Trophoblast cell (in vitro differentiated cells and primary cell): ENCODE data around the gene LYVE1.

ENCODE experiments used
- DNase-seq, 2 donors: peaks; one replicate each; pipeline ENCODE4 v3.0.0-alpha.2; 2016
- H2AFZ ChIP-seq: 2 replicates; pipeline ENCODE4 v1.6.1; 2013; ENCODE audit warnings: low read length, moderate library complexity, mild to moderate bottlenecking; ENCODE audit not compliant: insufficient read depth, poor library complexity
- H2AK5ac ChIP-seq: 2 replicates; pipeline ENCODE4 v1.6.1; 2013; ENCODE audit warnings: mild to moderate bottlenecking, low read length
- H2BK120ac ChIP-seq: 2 replicates; pipeline ENCODE4 v1.6.1; 2013; ENCODE audit warnings: low read length, mild to moderate bottlenecking, moderate library complexity; ENCODE audit not compliant: insufficient read depth, poor library complexity
- H2BK12ac ChIP-seq: 2 replicates; pipeline ENCODE4 v1.6.1; 2013; ENCODE audit warnings: mild to moderate bottlenecking, low read length, moderate library complexity
- H2BK5ac ChIP-seq: 2 replicates; pipeline ENCODE4 v1.6.1; 2013; ENCODE audit warnings: low read length, low read depth, moderate library complexity, mild to moderate bottlenecking; ENCODE audit not compliant: poor library complexity
- H3K14ac ChIP-seq: 2 replicates; pipeline ENCODE4 v1.6.1; 2013; ENCODE audit warnings: mild to moderate bottlenecking, low read length
- H3K18ac ChIP-seq: 2 replicates; pipeline ENCODE4 v1.6.1; 2013; ENCODE audit warnings: mild to moderate bottlenecking, low read length
- H3K23ac ChIP-seq: 2 replicates; pipeline ENCODE4 v1.6.1; 2013; ENCODE audit warnings: low read length
- H3K27ac ChIP-seq: 2 replicates; pipeline ENCODE4 v1.5.1; 2013; ENCODE audit warnings: low read depth, mild to moderate bottlenecking, inconsistent platforms, low read length, moderate library complexity
- H3K27me3 ChIP-seq: 2 replicates; pipeline ENCODE4 v1.6.1; 2013; ENCODE audit warnings: inconsistent platforms, mild to moderate bottlenecking, low read length, moderate library complexity; ENCODE audit not compliant: insufficient read depth
- H3K36me3 ChIP-seq, 2 experiments: 1 replicate in 1 of 2; 2 replicates in 1 of 2; pipeline ENCODE4 v1.6.1; 2013; ENCODE audit warnings: low read length in 2 of 2, mild to moderate bottlenecking in 2 of 2, moderate library complexity in 1 of 2; ENCODE audit not compliant: insufficient read depth in 2 of 2, control insufficient read depth in 1 of 2
- H3K4ac ChIP-seq: 2 replicates; pipeline ENCODE4 v1.6.1; 2013; ENCODE audit warnings: low read depth, mild to moderate bottlenecking, low read length, moderate library complexity
- H3K4me1 ChIP-seq, 2 experiments: 1 replicate in 1 of 2; 2 replicates in 1 of 2; pipeline ENCODE4 v1.6.1; 2013; ENCODE audit warnings: low read length in 2 of 2, mild to moderate bottlenecking in 2 of 2, moderate library complexity in 1 of 2; ENCODE audit not compliant: insufficient read depth in 2 of 2, control insufficient read depth in 1 of 2
- H3K4me2 ChIP-seq: 2 replicates; pipeline ENCODE4 v1.6.1; 2013; ENCODE audit warnings: inconsistent platforms, mild to moderate bottlenecking, low read length, moderate library complexity
- H3K4me3 ChIP-seq: 2 replicates; pipeline ENCODE4 v1.5.1; 2013; ENCODE audit warnings: mild to moderate bottlenecking, low read depth, low read length, inconsistent platforms
- H3K79me1 ChIP-seq: one replicate; pipeline ENCODE4 v1.6.1; 2013; ENCODE audit warnings: low read length
- H3K79me2 ChIP-seq: 2 replicates; pipeline ENCODE4 v1.6.1; 2013; ENCODE audit warnings: low read length, mild to moderate bottlenecking; ENCODE audit not compliant: control insufficient read depth, insufficient read depth, poor library complexity
- H3K9ac ChIP-seq: 2 replicates; pipeline ENCODE4 v1.6.1; 2013; ENCODE audit warnings: mild to moderate bottlenecking, low read length
- H3K9me3 ChIP-seq: 2 replicates; pipeline ENCODE4 v1.6.1; 2013; ENCODE audit warnings: low read depth, mild to moderate bottlenecking, control low read depth, inconsistent platforms, low read length; ENCODE audit not compliant: insufficient read depth
- H4K12ac ChIP-seq: 2 replicates; pipeline ENCODE4 v1.6.1; 2013; ENCODE audit warnings: low read depth, mild to moderate bottlenecking, low read length, moderate library complexity
- H4K8ac ChIP-seq: 2 replicates; pipeline ENCODE4 v1.6.1; 2013; ENCODE audit warnings: low read depth, mild to moderate bottlenecking, low read length, moderate library complexity
- H4K91ac ChIP-seq: one replicate; pipeline ENCODE4 v1.6.1; 2013; ENCODE audit warnings: low read depth, mild to moderate bottlenecking, low read length, moderate library complexity
- WGBS: extraction: QIAGEN DNeasy Blood & Tissue Kit; methylation state at CpG from one replicate; pipeline ENCODE4 v1.1.7; 2013; ENCODE audit warnings: missing lambda C conversion rate; ENCODE audit not compliant: insufficient read length, insufficient coverage; ENCODE audit errors: extremely low coverage; 5-methylcytosine and 5-hydroxymethylcytosine counted together

Gene LYVE1

GRCh38 chr11:10580623-10581022 is 12.2 kb upstream of the LYVE1 start:
- Histone ChIP-seq H4K91ac (no peak overlapping the region), H2BK120ac (no peak overlapping the region), H2AFZ (no peak overlapping the region), H3K9me3 (peaks cover 3% of the 10 kb centered on the region), H3K4me3 (no peak overlapping the region), H3K4ac (no peak overlapping the region), H4K12ac (no peak overlapping the region), H3K79me1 (no peaks in the 10 kb centered on the region), H3K27ac (no peak overlapping the region), H3K4me1 (no peaks in the 10 kb centered on the region), H2AK5ac (no peak overlapping the region), H3K23ac (no peak overlapping the region), H2BK5ac (no peak overlapping the region), H3K18ac (no peak overlapping the region), H3K36me3 (no peaks in the 10 kb centered on the region), H3K4me2 (no peak overlapping the region), H3K79me2 (no peaks in the 10 kb centered on the region), H4K8ac (no peak overlapping the region), H3K14ac (no peak overlapping the region), H3K9ac (no peak overlapping the region), H3K27me3 (no peaks in the 10 kb centered on the region), H2BK12ac (no peak overlapping the region)
- WGBS = no CpG with 5 or more reads among the region's 4 CpGs
- no peak for DNase-seq

GRCh38 chr11:10579700-10580099 is 11.2 kb upstream of the LYVE1 start:
- Histone ChIP-seq H4K91ac (no peak overlapping the region), H3K14ac (no peak overlapping the region), H3K27me3 (no peaks in the 10 kb centered on the region), H2AK5ac (no peak overlapping the region), H2AFZ (no peak overlapping the region), H3K79me1 (no peaks in the 10 kb centered on the region), H3K18ac (no peak overlapping the region), H2BK120ac (no peak overlapping the region), H3K9me3 (peaks cover 3% of the 10 kb centered on the region), H3K23ac (no peak overlapping the region), H3K4me3 (no peak overlapping the region), H3K4ac (no peak overlapping the region), H2BK5ac (no peak overlapping the region), H3K4me1 (no peaks in the 10 kb centered on the region), H3K79me2 (no peaks in the 10 kb centered on the region), H3K36me3 (no peaks in the 10 kb centered on the region), H3K4me2 (no peak overlapping the region), H3K27ac (no peak overlapping the region), H4K12ac (no peak overlapping the region), H4K8ac (no peak overlapping the region), H3K9ac (no peak overlapping the region), H2BK12ac (no peak overlapping the region)
- no CpG with 5 or more reads among the region's 3 CpGs for WGBS
- no peak for DNase-seq

- no peak overlapping the region for H2BK120ac ChIP-seq
- H3K79me1 ChIP-seq = no peaks in the 10 kb centered on the region
- no peak overlapping the region for H3K14ac ChIP-seq
- no peak overlapping the region for H2AK5ac ChIP-seq
- H3K4ac ChIP-seq = no peak overlapping the region
- no peak overlapping the region for H4K12ac ChIP-seq
- H3K4me2 ChIP-seq = no peak overlapping the region
- no peak overlapping the region for H3K4me3 ChIP-seq
- H4K8ac ChIP-seq = no peak overlapping the region
- no peaks in the 10 kb centered on the region for H3K36me3 ChIP-seq
- H4K91ac ChIP-seq = no peak overlapping the region
- no peak overlapping the region for H3K18ac ChIP-seq
- H2BK12ac ChIP-seq = no peak overlapping the region
- no peak overlapping the region for H3K9ac ChIP-seq
- WGBS = no CpG with 5 or more reads among the region's 4 CpGs
- H2BK5ac ChIP-seq = no peak overlapping the region
- H2AFZ ChIP-seq = no peak overlapping the region
- no peaks in the 10 kb centered on the region for H3K27me3 ChIP-seq
- DNase-seq = no peak
- H3K23ac ChIP-seq = no peak overlapping the region
- H3K9me3 ChIP-seq = peaks cover 3% of the 10 kb centered on the region
- no peak overlapping the region for H3K27ac ChIP-seq
- H3K79me2 ChIP-seq = no peaks in the 10 kb centered on the region
- H3K4me1 ChIP-seq = peaks cover 0 to 6% of the 10 kb centered on the region in 2 experiments
These were observed 7.6 kb upstream of the LYVE1 start for GRCh38 chr11:10576035-10576398.

- Histone ChIP-seq H3K79me1 (no peaks in the 10 kb centered on the region), H2BK12ac (no peak overlapping the region), H2BK5ac (no peak overlapping the region), H3K14ac (no peak overlapping the region), H3K18ac (no peak overlapping the region), H3K27me3 (no peaks in the 10 kb centered on the region), H3K9me3 (peaks cover 3% of the 10 kb centered on the region), H3K23ac (no peak overlapping the region), H3K27ac (no peak overlapping the region), H3K4me3 (no peak overlapping the region), H3K4ac (no peak overlapping the region), H2BK120ac (no peak overlapping the region), H4K12ac (no peak overlapping the region), H4K91ac (no peak overlapping the region), H3K4me2 (no peak overlapping the region), H3K9ac (no peak overlapping the region), H3K4me1 (peaks cover 0 to 6% of the 10 kb centered on the region in 2 experiments), H4K8ac (no peak overlapping the region), H3K36me3 (no peaks in the 10 kb centered on the region), H2AFZ (no peak overlapping the region), H2AK5ac (no peak overlapping the region), H3K79me2 (no peaks in the 10 kb centered on the region)
- DNase-seq = peak in 1 of 2 donors; percentile 23
- no CpG with 5 or more reads among the region's 3 CpGs for WGBS
These were observed 7.0 kb upstream of the LYVE1 start for GRCh38 chr11:10575346-10576034.
